HL-60 (cell line): ENCODE measurements around the gene CALM1.

Experiments used
- GABPA ChIP-seq: IDR thresholded peaks from 2 replicates; pipeline ENCODE4 v1.6.1; 2012; ENCODE audit warnings: low read depth
- SPI1 ChIP-seq: IDR thresholded peaks from 2 replicates; pipeline ENCODE4 v1.6.1; 2012; ENCODE audit warnings: low read depth, mild to moderate bottlenecking, borderline replicate concordance
- TF ChIP-seq, protein P1 (sequence below): IDR thresholded peaks from 2 replicates; pipeline ENCODE4 v1.6.1; 2012; ENCODE audit warnings: low read depth; ENCODE audit not compliant: insufficient replicate concordance

DNA sequence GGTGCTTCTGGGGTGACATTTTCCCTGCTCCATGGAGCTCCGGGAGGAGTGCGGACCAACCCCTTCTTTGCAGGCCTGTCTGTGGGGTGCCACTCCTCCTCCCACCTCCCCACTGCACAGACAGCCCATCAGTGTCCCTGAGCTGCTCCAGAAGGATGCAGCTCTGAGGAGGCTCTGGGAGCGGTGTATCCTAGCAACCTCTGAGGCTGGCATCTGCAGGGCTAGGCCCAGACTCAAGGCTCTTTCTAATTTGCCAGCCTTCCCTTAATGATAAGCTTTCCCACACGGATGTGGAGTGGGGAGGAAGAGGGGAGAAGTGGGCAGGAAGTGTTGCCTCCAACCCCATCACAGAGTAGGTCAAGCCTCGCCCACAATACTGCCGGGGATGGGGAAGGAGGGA, 59.7 kb downstream of the CALM1 start:
- TF ChIP-seq GABPA: no peak
- TF ChIP-seq, protein P1, sequence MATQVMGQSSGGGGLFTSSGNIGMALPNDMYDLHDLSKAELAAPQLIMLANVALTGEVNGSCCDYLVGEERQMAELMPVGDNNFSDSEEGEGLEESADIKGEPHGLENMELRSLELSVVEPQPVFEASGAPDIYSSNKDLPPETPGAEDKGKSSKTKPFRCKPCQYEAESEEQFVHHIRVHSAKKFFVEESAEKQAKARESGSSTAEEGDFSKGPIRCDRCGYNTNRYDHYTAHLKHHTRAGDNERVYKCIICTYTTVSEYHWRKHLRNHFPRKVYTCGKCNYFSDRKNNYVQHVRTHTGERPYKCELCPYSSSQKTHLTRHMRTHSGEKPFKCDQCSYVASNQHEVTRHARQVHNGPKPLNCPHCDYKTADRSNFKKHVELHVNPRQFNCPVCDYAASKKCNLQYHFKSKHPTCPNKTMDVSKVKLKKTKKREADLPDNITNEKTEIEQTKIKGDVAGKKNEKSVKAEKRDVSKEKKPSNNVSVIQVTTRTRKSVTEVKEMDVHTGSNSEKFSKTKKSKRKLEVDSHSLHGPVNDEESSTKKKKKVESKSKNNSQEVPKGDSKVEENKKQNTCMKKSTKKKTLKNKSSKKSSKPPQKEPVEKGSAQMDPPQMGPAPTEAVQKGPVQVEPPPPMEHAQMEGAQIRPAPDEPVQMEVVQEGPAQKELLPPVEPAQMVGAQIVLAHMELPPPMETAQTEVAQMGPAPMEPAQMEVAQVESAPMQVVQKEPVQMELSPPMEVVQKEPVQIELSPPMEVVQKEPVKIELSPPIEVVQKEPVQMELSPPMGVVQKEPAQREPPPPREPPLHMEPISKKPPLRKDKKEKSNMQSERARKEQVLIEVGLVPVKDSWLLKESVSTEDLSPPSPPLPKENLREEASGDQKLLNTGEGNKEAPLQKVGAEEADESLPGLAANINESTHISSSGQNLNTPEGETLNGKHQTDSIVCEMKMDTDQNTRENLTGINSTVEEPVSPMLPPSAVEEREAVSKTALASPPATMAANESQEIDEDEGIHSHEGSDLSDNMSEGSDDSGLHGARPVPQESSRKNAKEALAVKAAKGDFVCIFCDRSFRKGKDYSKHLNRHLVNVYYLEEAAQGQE: no peak
- TF ChIP-seq SPI1: no peak
